H1 (cell line): Measurements from ENCODE around the gene ETNPPL. TPM values are rescaled to one million over a fixed set of nuclear protein-coding genes. Genes with fewer than 3 reads are reported as not detected.

ENCODE experiments used
- FOSL1 ChIP-seq: IDR thresholded peaks from 2 replicates; pipeline ENCODE4 v1.6.1; 2011; ENCODE audit warnings: mild to moderate bottlenecking, low read depth, low read length, moderate library complexity; ENCODE audit not compliant: insufficient read depth
- HDAC6 ChIP-seq: IDR thresholded peaks from one replicate; pipeline ENCODE4 v1.7.1; 2012; ENCODE audit warnings: low read depth, mild to moderate bottlenecking, inconsistent platforms, low read length, moderate library complexity
- polyA plus RNA-seq, 7 experiments: library from polyadenylated mRNA; depleted of rRNA in 3 of 7; stranded (reverse) in 5 of 7; unstranded in 2 of 7; fragments of >200 nt in 5 of 7; fragments of 200-250 nt in 2 of 7; gene quantifications; 1 replicate in 5 of 7; 2 replicates in 1 of 7; 4 replicates in 1 of 7; pipeline versions ENCODE4 v1.2.1 to v1.2.3, GENCODE V29; 2011 to 2013; ENCODE audit warnings: missing spikeins in 2 of 7, mixed read lengths in 2 of 7
- total RNA-seq: library from RNA; stranded (reverse); fragmentation: NEBNext Ultra II Directional; extraction: Animal tissue kit (Norgen Biotek cat#: 25700); gene quantifications from 2 replicates; pipeline ENCODE4 v1.2.1, GENCODE V29; 2021

The ETNPPL gene
- total and polyA plus RNA-seq, 2 of the 8 experiments (the other 6 are each of a cell fraction or from before 2014, with no cell fraction given): 0.80 to 2.5 TPM

- TF ChIP-seq HDAC6: no peak
- no peak for TF ChIP-seq FOSL1
Observed at GRCh38 chr4:108787724-108788123, 24.9 kb upstream of the ETNPPL start (continued).
